HepG2 (cell line): ENCODE data around the gene ARPC1A. TPM values are rescaled to one million over a fixed set of nuclear protein-coding genes. Genes with fewer than 3 reads are reported as not detected.

ENCODE experiments used
- ASH2L ChIP-seq: fragments of 300-600, 200-600 bp; sonication (generic); IDR thresholded peaks from 2 replicates; pipeline ENCODE4 v1.7.0; 2017; ENCODE audit warnings: low read depth, mild to moderate bottlenecking, moderate library complexity, mixed read lengths, low read length; ENCODE audit not compliant: insufficient read length
- ATF7-NPFF ChIP-seq: sonication (generic); formaldehyde crosslinking; IDR thresholded peaks from 2 replicates; pipeline ENCODE4 v1.8.1; 2023; ENCODE audit warnings: mild to moderate bottlenecking, low read depth, missing genetic modification reagents, moderate library complexity
- CENPX ChIP-seq: sonication (generic); formaldehyde crosslinking; IDR thresholded peaks from 2 replicates; pipeline ENCODE4 v1.9.0; 2021; ENCODE audit warnings: mild to moderate bottlenecking, missing genetic modification reagents, moderate library complexity
- ELF3 ChIP-seq: IDR thresholded peaks from 2 replicates; pipeline ENCODE4 v1.6.1; 2016; ENCODE audit warnings: missing genetic modification reagents, missing compliant biosample characterization
- KAT7 ChIP-seq: IDR thresholded peaks from 2 replicates; pipeline ENCODE4 v1.6.1; 2018; ENCODE audit warnings: borderline replicate concordance, missing compliant biosample characterization
- NONO ChIP-seq, 2 experiments: fragments of 450-650 bp in 1 of 2; sonication (generic) in 1 of 2; formaldehyde crosslinking in 1 of 2; IDR thresholded peaks in 1 of 2; conservative IDR thresholded peaks in 1 of 2; 2 replicates each; pipeline versions ENCODE4 v1.6.1 to v1.8.0; 2017 to 2022; ENCODE audit warnings: mild to moderate bottlenecking in 1 of 2, missing genetic modification reagents in 1 of 2, moderate library complexity in 1 of 2
- NR2F2 ChIP-seq: IDR thresholded peaks from 2 replicates; pipeline ENCODE4 v1.6.1; 2012; ENCODE audit warnings: low read depth, inconsistent platforms, borderline replicate concordance
- ONECUT2 ChIP-seq: sonication (generic); formaldehyde crosslinking; IDR thresholded peaks from 2 replicates; pipeline ENCODE4 v1.4.0; 2020; ENCODE audit warnings: missing genetic modification reagents
- PCBP1 ChIP-seq: fragments of 200-400 bp; formaldehyde crosslinking; IDR thresholded peaks from 2 replicates; pipeline ENCODE4 v1.6.1; 2017; ENCODE audit warnings: mild to moderate bottlenecking, low read depth, low read length, borderline replicate concordance
- ZNF260 ChIP-seq: sonication (generic); formaldehyde crosslinking; IDR thresholded peaks from 2 replicates; pipeline ENCODE4 v1.4.0; 2020; ENCODE audit warnings: missing genetic modification reagents, low read depth, mild to moderate bottlenecking, borderline replicate concordance
- ZNF292 ChIP-seq: sonication (generic); formaldehyde crosslinking; IDR thresholded peaks from 2 replicates; pipeline ENCODE4 v1.8.1; 2022; ENCODE audit warnings: mild to moderate bottlenecking, low read depth, missing genetic modification reagents, borderline replicate concordance
- polyA plus RNA-seq, 8 experiments: library from polyadenylated mRNA; depleted of rRNA in 3 of 8; stranded (reverse) in 7 of 8; unstranded in 1 of 8; fragments of >200 nt; fragmentation: Illumina TruSeq in 4 of 8; extraction: Trizol in 4 of 8; gene quantifications; 2 replicates each; pipeline versions ENCODE4 v1.2.1 to v1.2.3, GENCODE V29; 2011 to 2016; ENCODE audit warnings: low read depth in 4 of 8, missing spikeins in 1 of 8, mixed read lengths in 1 of 8; ENCODE audit not compliant: insufficient read depth in 1 of 8
- total RNA-seq, 5 experiments: library from RNA; depleted of rRNA; stranded (reverse); fragments of >200 nt; fragmentation: Illumina TruSeq; extraction: Trizol; gene quantifications; 2 replicates each; pipeline ENCODE4 v1.2.3, GENCODE V29; 2016; ENCODE audit warnings: low read depth in 1 of 5
- TF ChIP-seq, protein P1 (sequence below): sonication (generic); formaldehyde crosslinking; IDR thresholded peaks from 2 replicates; pipeline ENCODE4 v1.4.0; 2020; ENCODE audit warnings: missing genetic modification reagents
- TF ChIP-seq, protein P2 (sequence below): sonication (generic); formaldehyde crosslinking; IDR thresholded peaks from 2 replicates; pipeline ENCODE4 v1.4.0; 2020; ENCODE audit warnings: missing genetic modification reagents
- TF ChIP-seq, protein P3 (sequence below): sonication (generic); formaldehyde crosslinking; IDR thresholded peaks from 2 replicates; pipeline ENCODE4 v1.8.0; 2022; ENCODE audit warnings: missing genetic modification reagents, mild to moderate bottlenecking, borderline replicate concordance
- TF ChIP-seq, protein P4 (sequence below): sonication (generic); formaldehyde crosslinking; IDR thresholded peaks from 2 replicates; pipeline ENCODE4 v1.4.0; 2020; ENCODE audit warnings: missing genetic modification reagents, borderline replicate concordance
- TF ChIP-seq, protein P5 (sequence below): sonication (generic); formaldehyde crosslinking; conservative IDR thresholded peaks from 2 replicates; pipeline ENCODE4 v1.8.0; 2022; ENCODE audit warnings: mild to moderate bottlenecking, moderate library complexity, missing genetic modification reagents
- TF ChIP-seq, protein P6 (sequence below): sonication (generic); formaldehyde crosslinking; IDR thresholded peaks from 2 replicates; pipeline ENCODE4 v1.4.0; 2020; ENCODE audit warnings: mild to moderate bottlenecking, missing genetic modification reagents

The ARPC1A gene
- total and polyA plus RNA-seq, 2 of the 13 experiments (the other 11 are each of a cell fraction or from before 2014, with no cell fraction given): 44.3 to 88.5 TPM

DNA sequence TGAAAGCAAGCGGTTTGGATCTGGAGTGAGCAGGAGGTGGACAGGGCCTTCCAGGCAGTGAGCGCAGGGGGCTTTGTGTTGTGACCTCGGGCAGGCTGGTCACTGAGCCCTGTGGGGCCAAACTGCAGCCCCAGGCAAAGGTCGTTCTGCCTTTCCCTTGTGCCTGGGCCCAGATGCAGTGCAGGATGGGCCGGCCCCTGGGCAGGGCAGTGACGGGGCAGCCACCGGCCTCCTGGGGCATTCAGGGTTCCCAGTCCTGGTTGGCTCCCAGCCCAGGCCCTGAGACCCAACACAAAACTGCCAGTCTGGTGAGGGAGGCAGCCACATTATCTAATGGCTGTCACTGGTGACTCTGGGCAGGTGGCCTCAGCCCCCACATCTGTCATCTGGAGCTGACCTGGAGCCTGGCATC is 56.0 kb downstream of the ARPC1A start (continued):
- TF ChIP-seq ZNF292 (CRISPR knock-in tag): peak; percentile 90
- TF ChIP-seq, protein P1, sequence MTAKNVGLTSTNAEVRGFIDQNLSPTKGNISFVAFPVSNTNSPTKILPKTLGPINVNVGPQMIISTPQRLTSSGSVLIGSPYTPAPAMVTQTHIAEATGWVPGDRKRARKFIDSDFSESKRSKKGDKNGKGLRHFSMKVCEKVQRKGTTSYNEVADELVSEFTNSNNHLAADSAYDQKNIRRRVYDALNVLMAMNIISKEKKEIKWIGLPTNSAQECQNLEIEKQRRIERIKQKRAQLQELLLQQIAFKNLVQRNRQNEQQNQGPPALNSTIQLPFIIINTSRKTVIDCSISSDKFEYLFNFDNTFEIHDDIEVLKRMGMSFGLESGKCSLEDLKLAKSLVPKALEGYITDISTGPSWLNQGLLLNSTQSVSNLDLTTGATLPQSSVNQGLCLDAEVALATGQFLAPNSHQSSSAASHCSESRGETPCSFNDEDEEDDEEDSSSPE (CRISPR knock-in tag): peak; percentile 25; the same call in 1 of the 2 replicates
- TF ChIP-seq CENPX (CRISPR knock-in tag): no peak
- TF ChIP-seq ZNF260 (CRISPR knock-in tag): no peak
- no peak for TF ChIP-seq KAT7
- no peak for TF ChIP-seq NONO (IDR thresholded peaks at IDR 0.05)
- no peak; the same call in 1 of the 2 replicates for TF ChIP-seq NONO (CRISPR knock-in tag; conservative IDR thresholded peaks at IDR 0.05)
- 0 out of 2 replicates have a peak, but pooled peaks have one; percentile 25 for TF ChIP-seq NR2F2
- TF ChIP-seq PCBP1: no peak
- TF ChIP-seq ONECUT2 (CRISPR knock-in tag): no peak
- TF ChIP-seq, protein P2, sequence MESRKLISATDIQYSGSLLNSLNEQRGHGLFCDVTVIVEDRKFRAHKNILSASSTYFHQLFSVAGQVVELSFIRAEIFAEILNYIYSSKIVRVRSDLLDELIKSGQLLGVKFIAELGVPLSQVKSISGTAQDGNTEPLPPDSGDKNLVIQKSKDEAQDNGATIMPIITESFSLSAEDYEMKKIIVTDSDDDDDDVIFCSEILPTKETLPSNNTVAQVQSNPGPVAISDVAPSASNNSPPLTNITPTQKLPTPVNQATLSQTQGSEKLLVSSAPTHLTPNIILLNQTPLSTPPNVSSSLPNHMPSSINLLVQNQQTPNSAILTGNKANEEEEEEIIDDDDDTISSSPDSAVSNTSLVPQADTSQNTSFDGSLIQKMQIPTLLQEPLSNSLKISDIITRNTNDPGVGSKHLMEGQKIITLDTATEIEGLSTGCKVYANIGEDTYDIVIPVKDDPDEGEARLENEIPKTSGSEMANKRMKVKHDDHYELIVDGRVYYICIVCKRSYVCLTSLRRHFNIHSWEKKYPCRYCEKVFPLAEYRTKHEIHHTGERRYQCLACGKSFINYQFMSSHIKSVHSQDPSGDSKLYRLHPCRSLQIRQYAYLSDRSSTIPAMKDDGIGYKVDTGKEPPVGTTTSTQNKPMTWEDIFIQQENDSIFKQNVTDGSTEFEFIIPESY (CRISPR knock-in tag): no peak; the same call in 1 of the 2 replicates
- TF ChIP-seq ATF7-NPFF: no peak
- TF ChIP-seq, protein P3, sequence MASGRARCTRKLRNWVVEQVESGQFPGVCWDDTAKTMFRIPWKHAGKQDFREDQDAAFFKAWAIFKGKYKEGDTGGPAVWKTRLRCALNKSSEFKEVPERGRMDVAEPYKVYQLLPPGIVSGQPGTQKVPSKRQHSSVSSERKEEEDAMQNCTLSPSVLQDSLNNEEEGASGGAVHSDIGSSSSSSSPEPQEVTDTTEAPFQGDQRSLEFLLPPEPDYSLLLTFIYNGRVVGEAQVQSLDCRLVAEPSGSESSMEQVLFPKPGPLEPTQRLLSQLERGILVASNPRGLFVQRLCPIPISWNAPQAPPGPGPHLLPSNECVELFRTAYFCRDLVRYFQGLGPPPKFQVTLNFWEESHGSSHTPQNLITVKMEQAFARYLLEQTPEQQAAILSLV: no peak
- no peak for TF ChIP-seq ASH2L
- TF ChIP-seq, protein P4, sequence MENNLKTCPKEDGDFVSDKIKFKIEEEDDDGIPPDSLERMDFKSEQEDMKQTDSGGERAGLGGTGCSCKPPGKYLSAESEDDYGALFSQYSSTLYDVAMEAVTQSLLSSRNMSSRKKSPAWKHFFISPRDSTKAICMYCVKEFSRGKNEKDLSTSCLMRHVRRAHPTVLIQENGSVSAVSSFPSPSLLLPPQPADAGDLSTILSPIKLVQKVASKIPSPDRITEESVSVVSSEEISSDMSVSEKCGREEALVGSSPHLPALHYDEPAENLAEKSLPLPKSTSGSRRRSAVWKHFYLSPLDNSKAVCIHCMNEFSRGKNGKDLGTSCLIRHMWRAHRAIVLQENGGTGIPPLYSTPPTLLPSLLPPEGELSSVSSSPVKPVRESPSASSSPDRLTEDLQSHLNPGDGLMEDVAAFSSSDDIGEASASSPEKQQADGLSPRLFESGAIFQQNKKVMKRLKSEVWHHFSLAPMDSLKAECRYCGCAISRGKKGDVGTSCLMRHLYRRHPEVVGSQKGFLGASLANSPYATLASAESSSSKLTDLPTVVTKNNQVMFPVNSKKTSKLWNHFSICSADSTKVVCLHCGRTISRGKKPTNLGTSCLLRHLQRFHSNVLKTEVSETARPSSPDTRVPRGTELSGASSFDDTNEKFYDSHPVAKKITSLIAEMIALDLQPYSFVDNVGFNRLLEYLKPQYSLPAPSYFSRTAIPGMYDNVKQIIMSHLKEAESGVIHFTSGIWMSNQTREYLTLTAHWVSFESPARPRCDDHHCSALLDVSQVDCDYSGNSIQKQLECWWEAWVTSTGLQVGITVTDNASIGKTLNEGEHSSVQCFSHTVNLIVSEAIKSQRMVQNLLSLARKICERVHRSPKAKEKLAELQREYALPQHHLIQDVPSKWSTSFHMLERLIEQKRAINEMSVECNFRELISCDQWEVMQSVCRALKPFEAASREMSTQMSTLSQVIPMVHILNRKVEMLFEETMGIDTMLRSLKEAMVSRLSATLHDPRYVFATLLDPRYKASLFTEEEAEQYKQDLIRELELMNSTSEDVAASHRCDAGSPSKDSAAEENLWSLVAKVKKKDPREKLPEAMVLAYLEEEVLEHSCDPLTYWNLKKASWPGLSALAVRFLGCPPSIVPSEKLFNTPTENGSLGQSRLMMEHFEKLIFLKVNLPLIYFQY (CRISPR knock-in tag): peak; percentile 80; the same call in 1 of the 2 replicates
- peak; percentile 52 for TF ChIP-seq ELF3 (CRISPR knock-in tag)
- TF ChIP-seq, protein P5, sequence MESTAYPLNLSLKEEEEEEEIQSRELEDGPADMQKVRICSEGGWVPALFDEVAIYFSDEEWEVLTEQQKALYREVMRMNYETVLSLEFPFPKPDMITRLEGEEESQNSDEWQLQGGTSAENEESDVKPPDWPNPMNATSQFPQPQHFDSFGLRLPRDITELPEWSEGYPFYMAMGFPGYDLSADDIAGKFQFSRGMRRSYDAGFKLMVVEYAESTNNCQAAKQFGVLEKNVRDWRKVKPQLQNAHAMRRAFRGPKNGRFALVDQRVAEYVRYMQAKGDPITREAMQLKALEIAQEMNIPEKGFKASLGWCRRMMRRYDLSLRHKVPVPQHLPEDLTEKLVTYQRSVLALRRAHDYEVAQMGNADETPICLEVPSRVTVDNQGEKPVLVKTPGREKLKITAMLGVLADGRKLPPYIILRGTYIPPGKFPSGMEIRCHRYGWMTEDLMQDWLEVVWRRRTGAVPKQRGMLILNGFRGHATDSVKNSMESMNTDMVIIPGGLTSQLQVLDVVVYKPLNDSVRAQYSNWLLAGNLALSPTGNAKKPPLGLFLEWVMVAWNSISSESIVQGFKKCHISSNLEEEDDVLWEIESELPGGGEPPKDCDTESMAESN (CRISPR knock-in tag): no peak
- TF ChIP-seq, protein P6, sequence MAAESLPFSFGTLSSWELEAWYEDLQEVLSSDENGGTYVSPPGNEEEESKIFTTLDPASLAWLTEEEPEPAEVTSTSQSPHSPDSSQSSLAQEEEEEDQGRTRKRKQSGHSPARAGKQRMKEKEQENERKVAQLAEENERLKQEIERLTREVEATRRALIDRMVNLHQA (CRISPR knock-in tag): no peak
